Measurements from ENCODE around the gene DEPDC5.

DEPDC5 gene

DNA sequence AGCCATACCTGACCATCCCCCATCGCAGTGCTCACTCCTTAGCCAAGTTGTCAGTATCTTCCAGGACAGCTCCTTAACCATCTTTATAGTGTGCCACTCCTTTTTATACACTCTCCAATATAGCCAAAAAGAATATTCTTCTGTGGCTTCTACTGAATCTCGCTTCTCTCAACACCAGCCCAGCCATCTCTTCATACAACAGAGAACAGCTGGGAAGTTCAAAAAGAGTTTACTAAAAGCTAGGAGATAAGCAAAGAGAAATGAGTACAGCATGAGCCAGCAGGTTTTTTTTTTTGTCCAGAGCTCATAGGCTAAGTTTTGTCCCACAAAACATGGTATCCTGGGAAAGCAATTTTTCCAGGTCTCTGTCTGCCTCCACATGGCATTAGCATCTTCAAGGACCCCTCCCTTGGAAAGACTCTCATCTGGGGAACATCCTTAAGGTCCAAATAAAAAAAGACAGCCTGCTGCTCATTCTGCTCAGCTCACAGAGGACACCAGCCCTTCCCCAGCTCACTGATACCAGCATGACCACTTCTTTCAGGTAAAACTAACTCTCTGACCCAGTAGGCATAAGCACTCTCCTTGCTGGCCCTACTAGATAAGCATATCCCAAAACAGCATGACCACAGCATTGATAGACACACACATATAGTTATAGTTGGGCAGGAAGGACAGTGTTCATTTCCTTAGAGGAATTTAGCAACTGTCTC is 141.7 kb downstream of the DEPDC5 start:
- DNase-seq (ENCODE audit: low read depth) = no peak

DNA sequence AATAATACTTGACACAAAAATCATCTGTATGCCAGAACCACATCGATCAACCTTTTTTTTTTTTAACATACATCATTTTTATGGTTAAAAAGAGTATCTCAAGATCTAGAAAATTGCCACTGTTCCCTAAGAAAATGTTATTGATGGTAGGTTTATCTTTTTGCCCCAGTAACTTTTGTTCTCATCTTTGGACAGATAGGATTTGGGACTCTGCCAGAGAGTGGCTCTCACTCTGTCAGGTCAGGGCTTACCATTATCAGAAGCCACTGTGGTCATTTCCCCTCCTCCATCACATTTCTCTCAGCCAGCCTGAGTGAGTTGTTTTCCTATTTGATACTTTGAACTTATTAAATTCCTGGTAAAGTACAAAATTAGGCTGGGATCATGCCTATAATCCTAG is 142.7 kb downstream of the DEPDC5 start:
- no peak for DNase-seq (ENCODE audit: low read depth)

- no peak for DNase-seq (ENCODE audit: low read depth)
Measured at GRCh38 chr22:31897842-31898805, 144.3 kb downstream of the DEPDC5 start.

DNA sequence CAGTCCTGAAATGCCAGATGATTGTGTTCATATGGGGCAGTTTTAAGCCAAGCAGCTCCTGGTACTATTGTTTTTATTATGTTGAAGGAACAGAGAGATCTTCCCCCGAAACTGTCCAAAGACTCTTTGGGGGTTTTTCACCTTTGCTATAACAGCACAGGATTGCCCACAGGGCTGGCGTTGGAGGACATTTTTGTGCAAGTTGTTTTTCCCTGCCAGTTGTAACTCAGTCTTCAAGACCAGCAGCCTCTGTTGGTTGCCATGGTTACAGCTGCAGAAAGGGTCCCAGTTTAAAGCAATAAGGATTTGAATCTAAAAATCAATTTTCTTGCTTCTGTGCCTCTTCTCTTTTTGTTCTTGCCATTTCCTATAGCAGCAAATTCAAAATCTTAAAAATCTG is 145.1 kb downstream of the DEPDC5 start:
- no peak for DNase-seq (ENCODE audit: low read depth)

GRCh38 chr22:31899669-31900068 is 145.8 kb downstream of the DEPDC5 start:
- DNase-seq (ENCODE audit: low read depth) = no peak

DNA sequence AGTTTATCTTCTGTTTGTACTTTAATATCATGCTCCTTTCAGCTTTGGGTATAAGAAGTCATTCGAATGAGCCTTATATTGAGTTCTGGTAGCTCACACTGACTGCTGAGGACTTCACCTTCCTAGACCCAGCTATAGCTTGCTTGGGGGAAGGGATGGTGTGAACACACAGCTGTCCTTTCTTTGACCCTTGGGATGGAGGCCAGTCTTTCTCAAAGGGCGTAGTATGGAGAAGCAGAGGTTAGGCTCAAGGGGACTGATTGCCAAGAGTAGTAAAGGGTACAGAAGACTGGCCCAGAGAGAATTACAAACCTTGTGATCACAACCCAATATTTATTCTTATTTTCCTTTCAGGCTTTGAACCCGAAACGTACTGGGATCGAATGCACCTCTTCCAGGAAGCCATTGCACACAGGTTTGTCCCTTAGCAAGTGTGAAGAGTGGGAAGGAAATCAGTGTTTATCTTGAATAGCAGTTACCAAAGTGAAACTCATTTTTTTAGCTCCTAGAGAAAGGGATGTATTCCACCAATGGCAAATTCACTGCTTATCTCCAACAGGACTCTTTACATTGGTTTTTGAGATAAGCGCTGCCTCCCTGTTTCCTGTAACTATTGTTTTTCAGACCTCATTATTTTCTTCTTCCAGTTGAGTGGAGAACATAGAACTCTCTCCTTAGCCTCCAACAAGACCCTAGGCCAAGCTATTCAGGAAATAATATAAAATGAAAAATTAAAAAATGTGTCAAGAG is 147.7 kb downstream of the DEPDC5 start:
- no peak for DNase-seq (ENCODE audit: low read depth)

GRCh38 chr22:31904651-31905050 is 150.8 kb downstream of the DEPDC5 start:
- DNase-seq (ENCODE audit: low read depth) = no peak

DNA sequence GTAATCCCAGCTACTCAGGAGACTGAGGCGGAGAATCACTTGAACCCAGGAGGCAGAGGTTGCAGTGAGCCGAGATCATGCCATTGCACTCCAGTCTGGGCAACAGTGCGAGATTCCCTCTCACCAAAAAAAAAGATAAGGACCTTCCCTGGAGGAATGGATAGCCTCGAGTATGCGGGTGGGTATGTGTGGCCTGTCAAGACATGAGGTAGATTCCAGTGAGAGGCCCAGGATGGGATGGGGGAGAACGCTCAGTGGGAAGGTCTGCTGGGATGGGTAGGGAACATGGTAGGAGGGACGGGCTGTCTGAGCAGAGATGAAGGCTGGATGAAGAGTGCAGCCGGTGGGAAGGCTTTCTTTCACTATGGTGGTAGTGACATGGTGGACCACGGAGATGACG is 151.5 kb downstream of the DEPDC5 start:
- DNase-seq (ENCODE audit: low read depth) = no peak

DNA sequence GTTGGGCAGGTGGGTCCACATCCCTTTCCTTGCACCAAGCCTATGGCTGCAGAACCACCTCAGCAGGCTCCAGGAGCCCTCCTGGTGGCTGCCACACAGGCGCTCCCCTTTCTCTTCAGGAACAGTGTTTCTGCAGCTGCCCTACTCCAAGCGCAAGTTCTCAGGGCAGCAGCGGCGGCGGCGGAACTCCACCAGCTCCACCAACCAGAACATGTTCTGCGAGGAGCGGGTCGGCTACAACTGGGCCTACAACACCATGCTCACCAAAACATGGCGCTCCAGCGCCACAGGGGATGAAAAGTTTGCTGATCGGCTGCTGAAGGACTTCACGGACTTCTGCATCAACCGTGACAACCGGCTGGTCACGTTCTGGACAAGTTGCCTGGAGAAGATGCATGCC is 152.3 kb downstream of the DEPDC5 start:
- DNase-seq (ENCODE audit: low read depth) = no peak

DNA sequence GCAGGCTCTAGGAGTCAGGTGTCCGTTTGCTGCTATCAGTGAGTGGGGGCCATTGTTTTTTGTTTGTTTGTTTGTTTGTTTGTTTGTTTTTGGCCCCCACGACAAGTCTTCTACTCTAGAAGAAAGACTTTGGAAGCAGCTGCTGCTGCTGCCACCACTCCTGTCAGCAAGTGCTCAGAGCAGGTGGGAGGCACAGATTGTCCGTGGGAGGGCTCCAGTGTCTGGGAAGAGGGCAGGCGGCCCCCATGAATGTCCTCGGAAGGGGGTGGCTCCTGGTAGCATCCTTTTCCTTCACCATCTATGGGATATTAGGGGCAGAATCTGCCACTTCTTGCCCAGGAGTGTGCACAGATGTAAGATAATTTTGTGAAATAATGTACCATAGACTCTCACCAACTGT is 152.8 kb downstream of the DEPDC5 start:
- DNase-seq (ENCODE audit: low read depth) = no peak

GRCh38 chr22:31909977-31910376 is 156.2 kb downstream of the DEPDC5 start:
- DNase-seq (ENCODE audit: low read depth) = no peak

DNA sequence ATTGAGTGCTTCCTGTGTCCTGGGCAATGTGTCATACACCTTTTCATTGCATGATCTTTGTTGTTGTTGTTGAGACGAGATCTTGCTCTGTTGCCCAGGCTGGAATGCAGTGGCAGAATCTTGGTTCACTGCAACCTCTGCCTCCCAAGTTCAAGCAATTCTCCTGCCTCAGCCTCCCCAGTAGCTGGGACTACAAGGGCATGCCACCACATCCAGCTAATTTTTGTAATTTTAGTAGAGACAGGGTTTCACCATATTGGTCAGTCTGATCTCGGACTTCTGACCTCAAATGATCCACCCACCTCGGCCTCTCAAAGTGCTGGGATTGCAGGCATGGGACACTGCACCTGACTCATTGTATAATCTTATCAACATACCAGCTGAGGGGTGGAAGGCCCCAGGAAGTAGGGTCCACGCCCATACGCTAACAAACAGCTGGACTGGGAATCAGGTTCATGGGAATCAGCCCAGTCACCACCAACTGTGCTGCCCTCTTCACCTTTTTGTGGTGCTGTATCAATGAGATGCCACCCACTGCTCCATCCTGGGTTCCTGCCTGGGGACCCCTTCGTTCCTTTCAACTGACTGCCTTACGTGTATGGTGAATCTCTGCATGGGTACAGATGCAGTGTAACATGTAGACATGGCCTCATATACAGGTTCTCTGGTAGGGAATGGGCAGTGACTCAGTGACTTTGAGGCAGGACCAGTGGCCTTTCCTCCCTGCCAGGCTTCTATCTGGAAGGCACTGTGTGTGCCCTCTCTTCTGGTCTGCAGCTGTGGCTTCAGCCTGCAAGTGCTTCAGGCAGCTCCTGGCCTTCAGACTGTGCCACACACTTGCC is 158.0 kb downstream of the DEPDC5 start:
- DNase-seq (ENCODE audit: low read depth) = no peak

DNA sequence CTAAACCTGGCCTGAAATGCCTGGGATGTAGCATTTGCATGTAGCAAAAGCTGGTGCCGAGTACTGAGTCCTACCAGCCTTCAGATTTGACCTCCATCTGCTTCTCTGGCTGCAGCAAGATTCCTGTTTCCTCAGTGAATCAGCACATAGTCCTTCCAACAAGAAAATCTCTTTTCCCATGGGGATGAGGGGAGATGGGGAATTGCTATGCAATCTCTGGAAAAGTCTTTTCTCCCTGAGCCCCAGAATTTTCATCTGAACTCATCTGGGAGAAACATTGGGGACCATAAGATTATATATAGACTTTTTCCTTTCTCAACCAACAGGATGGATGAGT is 158.6 kb downstream of the DEPDC5 start:
- DNase-seq (ENCODE audit: low read depth) = no peak

GRCh38 chr22:31915586-31915985 is 161.8 kb downstream of the DEPDC5 start:
- no peak for DNase-seq (ENCODE audit: low read depth)

DNA sequence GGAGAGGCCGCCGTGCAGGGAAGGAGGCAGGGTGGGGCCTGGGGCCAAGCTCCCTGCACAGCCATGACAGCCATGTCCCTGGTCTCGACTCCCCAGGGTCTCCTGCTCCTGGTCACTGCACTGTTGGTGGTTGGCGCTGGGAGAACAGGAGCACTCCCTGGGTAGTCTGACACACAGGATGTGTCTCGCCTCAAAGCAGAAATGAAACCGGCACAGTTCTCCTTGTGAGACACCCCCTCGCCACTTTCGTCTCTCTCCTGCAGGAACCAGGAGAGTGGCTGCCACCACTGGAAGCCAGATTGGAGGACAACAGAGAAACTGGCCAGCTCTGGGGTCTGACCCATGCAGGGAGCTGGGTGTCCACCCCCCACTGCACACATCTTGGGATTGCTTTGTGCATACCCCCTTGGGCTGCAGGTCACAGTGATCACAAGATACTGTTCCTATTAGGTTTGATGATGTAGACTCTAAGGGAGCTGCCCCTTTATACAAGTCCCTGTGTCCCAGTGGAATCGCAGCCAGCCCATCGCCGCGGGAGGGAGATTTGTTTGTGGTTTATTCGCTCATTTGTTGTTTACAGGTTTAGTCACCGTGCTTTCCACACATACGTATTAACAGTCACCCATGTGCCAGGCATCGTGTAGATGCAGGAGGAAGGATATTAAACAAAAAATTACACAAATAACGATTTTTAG is 163.6 kb downstream of the DEPDC5 start:
- DNase-seq (ENCODE audit: low read depth) = no peak

DNA sequence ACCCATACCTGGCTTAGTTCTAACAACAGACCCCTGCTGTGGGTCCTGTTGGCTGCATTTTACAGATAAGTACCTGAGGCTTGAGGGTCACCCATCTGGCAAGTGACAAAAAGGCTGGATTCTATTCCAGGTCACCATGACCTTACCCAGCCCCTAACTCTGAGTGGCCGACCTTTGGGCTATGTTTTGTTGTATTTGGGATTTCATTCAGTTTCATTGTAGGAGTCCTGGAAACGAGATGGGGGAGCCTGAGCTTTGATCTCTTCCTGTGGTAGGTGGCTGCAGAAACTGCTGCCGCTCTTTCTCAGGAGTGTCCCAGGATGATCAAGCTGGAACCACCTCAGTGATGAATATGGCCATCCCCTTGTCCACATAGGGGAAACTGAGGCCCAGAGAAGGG is 165.9 kb downstream of the DEPDC5 start:
- no peak for DNase-seq (ENCODE audit: low read depth)

GRCh38 chr22:31920306-31920705 is 166.5 kb downstream of the DEPDC5 start:
- no peak for DNase-seq (ENCODE audit: low read depth)

DNA sequence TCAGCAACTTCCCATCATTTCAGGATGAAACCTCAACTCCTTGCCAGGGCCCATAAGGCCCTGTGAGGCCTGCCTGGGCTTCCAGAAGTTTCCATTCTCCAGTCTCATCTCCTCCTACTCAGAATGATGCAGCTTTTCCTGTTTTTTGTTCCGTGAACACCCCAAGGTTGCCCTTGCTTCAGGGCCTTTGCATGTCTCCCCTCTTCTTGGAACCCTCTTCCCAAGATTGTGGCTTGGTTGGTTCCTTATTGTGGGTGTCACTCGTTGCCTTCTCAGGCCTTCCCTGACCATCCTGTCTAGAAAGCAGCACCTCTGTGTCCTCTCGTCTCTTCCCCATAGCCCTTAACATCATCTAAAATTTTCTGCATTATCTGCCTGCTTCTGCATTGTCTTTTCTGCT is 167.3 kb downstream of the DEPDC5 start:
- DNase-seq (ENCODE audit: low read depth) = no peak

GRCh38 chr22:31922534-31922933 is 168.7 kb downstream of the DEPDC5 start:
- DNase-seq (ENCODE audit: low read depth) = no peak

- no peak for DNase-seq (ENCODE audit: low read depth)
Measured at GRCh38 chr22:31923136-31923535, 169.3 kb downstream of the DEPDC5 start.

DNA sequence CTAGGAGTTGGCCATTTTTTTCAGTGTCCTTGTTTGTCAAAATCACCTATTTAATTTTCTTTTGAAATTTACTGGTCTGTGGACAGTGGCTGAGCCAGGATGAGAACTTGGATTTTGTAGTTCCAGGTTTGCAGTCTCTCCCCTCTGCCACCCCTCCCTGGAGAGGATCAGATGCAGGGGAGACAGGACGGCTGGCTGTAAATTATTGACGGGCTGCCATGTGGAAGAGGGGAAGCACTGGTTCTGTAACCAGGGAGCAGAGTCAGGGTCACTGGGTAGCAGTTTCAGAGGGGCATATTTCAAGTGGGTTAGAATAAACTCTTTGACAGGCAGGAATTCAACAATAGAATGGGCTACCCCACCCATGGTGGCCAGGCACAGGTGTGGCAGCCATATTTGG is 169.9 kb downstream of the DEPDC5 start:
- no peak for DNase-seq (ENCODE audit: low read depth)
